ENCODE results near the gene FBXL4.

GRCh38 chr6:98924647-98925046 is 23.1 kb downstream of the FBXL4 start:
- no peak for TF ChIP-seq POLR2AphosphoS5 (IDR thresholded peaks at IDR 0.05; ENCODE audit: low read depth)
- TF ChIP-seq REST (IDR thresholded peaks at IDR 0.05; ENCODE audit: insufficient replicate concordance, low read depth), result no peak
- TF ChIP-seq CTCF (IDR thresholded peaks at IDR 0.05; ENCODE audit: insufficient read depth, low read length), result no peak

Measured in HL-60 (cell line).